ENCODE measurements around the gene GPHB5.

DNA sequence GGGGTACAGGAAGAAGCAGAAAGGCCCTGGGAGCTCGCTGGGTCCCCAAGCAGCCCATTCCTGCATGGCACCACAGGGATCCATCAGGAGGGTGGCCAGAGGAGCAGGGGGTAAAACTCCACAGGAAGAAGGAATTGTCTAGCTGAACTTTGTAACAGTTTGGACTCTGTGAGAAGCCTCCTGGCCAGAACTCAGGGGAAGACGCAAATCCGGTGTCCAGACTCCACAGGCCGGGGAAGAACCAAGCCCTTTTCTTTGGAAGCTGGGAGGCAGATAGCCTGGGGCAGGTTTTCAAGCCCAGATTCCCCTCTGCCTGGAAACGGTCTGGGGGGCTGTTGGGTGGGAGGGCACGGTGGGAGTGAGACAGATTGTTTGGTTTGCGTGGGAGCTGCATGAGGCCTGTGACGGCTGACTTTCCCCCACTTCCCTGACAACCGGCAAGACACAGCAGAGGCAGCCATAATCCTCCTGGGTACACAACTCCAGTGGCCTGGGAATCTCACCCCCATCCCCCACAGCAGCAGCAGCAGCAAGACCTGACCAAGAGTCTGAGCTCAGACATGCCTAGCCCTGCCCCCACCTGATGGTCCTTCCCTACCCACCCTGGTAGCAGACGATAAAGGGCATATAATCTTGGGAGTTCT lies 16.7 kb downstream of the GPHB5 start:
- no peak for TF ChIP-seq EZH2phosphoT487 (IDR thresholded peaks at IDR 0.05; ENCODE audit: low read depth)
- TF ChIP-seq, protein P1, sequence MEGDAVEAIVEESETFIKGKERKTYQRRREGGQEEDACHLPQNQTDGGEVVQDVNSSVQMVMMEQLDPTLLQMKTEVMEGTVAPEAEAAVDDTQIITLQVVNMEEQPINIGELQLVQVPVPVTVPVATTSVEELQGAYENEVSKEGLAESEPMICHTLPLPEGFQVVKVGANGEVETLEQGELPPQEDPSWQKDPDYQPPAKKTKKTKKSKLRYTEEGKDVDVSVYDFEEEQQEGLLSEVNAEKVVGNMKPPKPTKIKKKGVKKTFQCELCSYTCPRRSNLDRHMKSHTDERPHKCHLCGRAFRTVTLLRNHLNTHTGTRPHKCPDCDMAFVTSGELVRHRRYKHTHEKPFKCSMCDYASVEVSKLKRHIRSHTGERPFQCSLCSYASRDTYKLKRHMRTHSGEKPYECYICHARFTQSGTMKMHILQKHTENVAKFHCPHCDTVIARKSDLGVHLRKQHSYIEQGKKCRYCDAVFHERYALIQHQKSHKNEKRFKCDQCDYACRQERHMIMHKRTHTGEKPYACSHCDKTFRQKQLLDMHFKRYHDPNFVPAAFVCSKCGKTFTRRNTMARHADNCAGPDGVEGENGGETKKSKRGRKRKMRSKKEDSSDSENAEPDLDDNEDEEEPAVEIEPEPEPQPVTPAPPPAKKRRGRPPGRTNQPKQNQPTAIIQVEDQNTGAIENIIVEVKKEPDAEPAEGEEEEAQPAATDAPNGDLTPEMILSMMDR (IDR thresholded peaks at IDR 0.05; ENCODE audit: low read depth, low read length), result no peak

All from OCI-LY3 (cell line).